ENCODE data around the gene C2orf66. TPM values are rescaled to one million over a fixed set of nuclear protein-coding genes. Genes with fewer than 3 reads are reported as not detected.
A peak's percentile ranks its signal among the peaks of the same experiment; 100 is the strongest.

Gene C2orf66
- total and polyA plus RNA-seq, 5 donors: 0.07 to 0.28 TPM; not detected in 3

- WGBS: 32% methylated on average over 5 of the region's 5 CpGs
- H3K27me3 ChIP-seq (ENCODE audit: control insufficient read depth, insufficient read depth): no peaks in the 10 kb centered on the region
- intact Hi-C loops (cut with DNase I): no loop called here
- H3K27ac ChIP-seq (ENCODE audit: low read length): no peak overlapping the region
- no peaks in the 10 kb centered on the region for H3K9me3 ChIP-seq (ENCODE audit: control insufficient read depth, low read length)
- no peak overlapping the region for H3K4me3 ChIP-seq (ENCODE audit: low read length)
- DNase-seq (no peak), ATAC-seq (peak in 1 of 2 donors; percentile 19)
- H3K4me1 ChIP-seq (ENCODE audit: control insufficient read depth, insufficient read depth, low read length): no peaks in the 10 kb centered on the region
Observed at GRCh38 chr2:196759378-196759706, 49.8 kb downstream of the C2orf66 start.

DNA sequence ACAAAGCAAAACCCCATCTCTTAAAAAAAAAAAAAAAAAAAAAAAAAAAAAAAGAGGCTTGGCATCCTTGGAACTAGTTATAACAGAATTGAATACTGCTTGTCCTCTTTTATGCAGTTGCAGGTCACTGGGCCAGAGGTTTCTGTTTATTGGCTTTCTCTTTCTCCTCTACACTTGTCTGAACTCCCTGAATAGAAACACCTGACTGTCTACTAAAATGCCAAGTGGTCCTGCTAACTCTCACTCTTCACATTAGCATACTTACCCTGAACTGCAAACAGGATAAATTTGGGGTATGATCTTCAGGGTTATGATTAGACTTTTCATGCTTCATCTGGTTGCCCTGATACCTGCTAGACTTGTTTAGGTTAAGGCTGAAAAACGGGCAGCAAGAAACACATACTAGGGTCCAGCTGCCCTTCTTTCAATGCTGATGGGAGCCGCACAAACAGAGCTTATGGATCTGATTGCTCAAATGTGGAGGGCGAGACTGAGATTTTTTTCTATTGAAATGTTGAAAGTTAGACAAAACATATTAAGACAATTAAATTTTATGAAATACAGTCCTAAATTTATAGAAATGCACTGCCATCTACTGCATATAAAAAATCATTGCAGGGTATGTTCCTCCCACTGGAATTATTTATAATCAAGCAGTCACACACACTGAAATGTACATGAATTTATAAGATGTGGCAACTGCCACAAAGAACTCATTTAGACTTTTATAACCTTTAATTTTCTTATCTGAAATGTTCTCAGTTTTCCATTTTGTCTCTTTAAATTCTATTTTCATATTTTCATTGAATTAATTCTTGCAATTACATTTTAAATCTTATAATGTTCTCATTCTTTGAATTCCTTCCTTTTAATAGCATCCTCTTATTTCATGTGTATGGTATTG is 50.4 kb downstream of the C2orf66 start:
- no peak overlapping the region for H3K4me3 ChIP-seq (ENCODE audit: low read length)
- no peaks in the 10 kb centered on the region for H3K27me3 ChIP-seq (ENCODE audit: control insufficient read depth, insufficient read depth)
- H3K4me1 ChIP-seq (ENCODE audit: control insufficient read depth, insufficient read depth, low read length): no peaks in the 10 kb centered on the region
- DNase-seq (no peak), ATAC-seq (peak in 1 of 2 donors; percentile 52)
- no peak overlapping the region for H3K27ac ChIP-seq (ENCODE audit: low read length)
- H3K9me3 ChIP-seq (ENCODE audit: control insufficient read depth, low read length): no peaks in the 10 kb centered on the region
- intact Hi-C loops (cut with DNase I): no loop called here
- 53% methylated on average over 3 of the region's 3 CpGs for WGBS

Other genes with a start within 250 kb of the C2orf66 start
- 10 to 100 TPM; 21.2 to 28.2 (median 25.3) TPM for gene HECW2, start 215.8 kb downstream of the C2orf66 start, total RNA-seq
- gene HECW2, start 215.8 kb downstream of the C2orf66 start, polyA plus RNA-seq: 6.1 TPM
- gene CCDC150, start 169.6 kb downstream of the C2orf66 start, total RNA-seq: 1 to 10 TPM in 3 of 4 donors, under 1 TPM in 1; 0.94 to 1.6 (median 1.3) TPM
- gene CCDC150, start 169.6 kb downstream of the C2orf66 start, polyA plus RNA-seq: 0.38 TPM
- gene GTF3C3, start 9.7 kb downstream of the C2orf66 start, total RNA-seq: 10 to 100 TPM; 22.4 to 25.9 (median 23.7) TPM
- 9.6 TPM for gene GTF3C3, start 9.7 kb downstream of the C2orf66 start, polyA plus RNA-seq
- 10 to 100 TPM; 10.3 to 12.5 (median 10.9) TPM for gene PGAP1, start 117.4 kb upstream of the C2orf66 start, total RNA-seq
- 2.2 TPM for gene PGAP1, start 117.4 kb upstream of the C2orf66 start, polyA plus RNA-seq

Measured in right cardiac atrium (tissue), 5 donors.